ENCODE data around the gene FOXN3. TPM values are rescaled to one million over a fixed set of nuclear protein-coding genes. Genes with fewer than 3 reads are reported as not detected.

FOXN3 gene
- polyA plus RNA-seq, 2 of the 4 experiments (the other 2 are of a cell fraction), result 6.0 to 6.4 TPM

- ATAC-seq, result no peak
- CTCF ChIA-PET, result interaction anchor here (1.0 kb wide), 1 partner anchor 19 kb away, joined by 3 read pairs; no protein-coding TSS in a partner anchor
- Histone ChIP-seq H3K4me2 (no peak overlapping the region), H3K4me3 (no peak overlapping the region), H3K9me3 (no peaks in the 10 kb centered on the region), H3K27ac (no peak overlapping the region), H3K4me1 (0 out of 3 replicates have a peak, but pooled peaks cover 3% of the 10 kb centered on the region)
- no peak for DNase-seq (ENCODE audit: low read depth in 1 of 2, low spot score in 1 of 2)
- FAIRE-seq, result no peak
- no peak for TF ChIP-seq MAFK (IDR thresholded peaks at IDR 0.05; ENCODE audit: partially characterized antibody)
- 47% methylated on average over 3 of the region's 3 CpGs for WGBS (ENCODE audit: missing lambda C conversion rate)
- POLR2A ChIA-PET, result no interaction called here
Measured at GRCh38 chr14:89247457-89248122, 169.4 kb downstream of the FOXN3 start.

- no peak overlapping the region for H3K27ac ChIP-seq
- no peak overlapping the region for H3K4me3 ChIP-seq
- no peak for DNase-seq (ENCODE audit: low read depth in 1 of 2, low spot score in 1 of 2)
- no peak for ATAC-seq
- ChIA-PET CTCF (interaction anchor here (0.6 kb wide), 1 partner anchor 69 kb away, joined by 3 read pairs; no protein-coding TSS in a partner anchor), POLR2A (no interaction called here)
- 0 out of 3 replicates have a peak, but pooled peaks cover 3% of the 10 kb centered on the region for H3K4me1 ChIP-seq
- no peak overlapping the region for H3K4me2 ChIP-seq
- no peak for TF ChIP-seq FOSL2 (IDR thresholded peaks at IDR 0.05)
- no peak for TF ChIP-seq FOSL2 (CRISPR knock-in tag; IDR thresholded peaks at IDR 0.05)
- no peak for TF ChIP-seq MAFK (IDR thresholded peaks at IDR 0.05; ENCODE audit: partially characterized antibody)
- TF ChIP-seq TFCP2L1 (CRISPR knock-in tag; IDR thresholded peaks at IDR 0.05), result no peak
- no peak for TF ChIP-seq ZC3H11A (IDR thresholded peaks at IDR 0.05)
- TF ChIP-seq ATOH8 (CRISPR knock-in tag; IDR thresholded peaks at IDR 0.05; ENCODE audit: low read depth), result no peak
- no peak for TF ChIP-seq EHMT2 (IDR thresholded peaks at IDR 0.05; ENCODE audit: low read depth)
- TF ChIP-seq JUN (IDR thresholded peaks at IDR 0.05), result no peak
- no peak for TF ChIP-seq HOXB5 (CRISPR knock-in tag; IDR thresholded peaks at IDR 0.05)
- no peak for TF ChIP-seq MYC (IDR thresholded peaks at IDR 0.05; ENCODE audit: borderline replicate concordance, low read length)
- no peak for TF ChIP-seq HOXB13 (CRISPR knock-in tag; IDR thresholded peaks at IDR 0.05; ENCODE audit: low read depth)
- no peak for TF ChIP-seq RNF2 (IDR thresholded peaks at IDR 0.05; ENCODE audit: borderline replicate concordance, low read depth)
- no peak for TF ChIP-seq KDM5A (IDR thresholded peaks at IDR 0.05)
- no peak for FAIRE-seq
- no peaks in the 10 kb centered on the region for H3K9me3 ChIP-seq
- 87% methylated on average over 8 of the region's 8 CpGs for WGBS (ENCODE audit: missing lambda C conversion rate)
Measured at GRCh38 chr14:89246290-89246689, 170.7 kb downstream of the FOXN3 start.

GRCh38 chr14:89245802-89246201 is 171.2 kb downstream of the FOXN3 start:
- ChIA-PET CTCF (interaction anchor here (0.6 kb wide), 1 partner anchor 69 kb away, joined by 3 read pairs; no protein-coding TSS in a partner anchor), POLR2A (no interaction called here)
- no peak for FAIRE-seq
- TF ChIP-seq NPAS2 (CRISPR knock-in tag; IDR thresholded peaks at IDR 0.05; ENCODE audit: borderline replicate concordance) (no peak), HES2 (IDR thresholded peaks at IDR 0.05) (no peak), FOSL2 (IDR thresholded peaks at IDR 0.05) (no peak), FOSL2 (CRISPR knock-in tag; IDR thresholded peaks at IDR 0.05) (no peak), JUNB (IDR thresholded peaks at IDR 0.05) (no peak), CHD2 (IDR thresholded peaks at IDR 0.05; ENCODE audit: low read length, partially characterized antibody) (no peak), RARB (CRISPR knock-in tag; IDR thresholded peaks at IDR 0.05) (no peak), CBX8 (IDR thresholded peaks at IDR 0.05) (no peak), TP53 (CRISPR knock-in tag; IDR thresholded peaks at IDR 0.05) (no peak), FOXS1 (CRISPR knock-in tag; IDR thresholded peaks at IDR 0.05) (no peak), POLR2A (IDR thresholded peaks at IDR 0.05; ENCODE audit: low read length) (no peak), HEYL (CRISPR knock-in tag; IDR thresholded peaks at IDR 0.05) (no peak), BCL3 (IDR thresholded peaks at IDR 0.05) (no peak), RNF2 (IDR thresholded peaks at IDR 0.05; ENCODE audit: borderline replicate concordance, low read depth) (no peak), EP300 (IDR thresholded peaks at IDR 0.05) (no peak), HOXA7 (CRISPR knock-in tag; IDR thresholded peaks at IDR 0.05) (no peak), CHD4 (IDR thresholded peaks at IDR 0.05; ENCODE audit: borderline replicate concordance) (no peak), E2F6 (IDR thresholded peaks at IDR 0.05; ENCODE audit: borderline replicate concordance, low read depth) (no peak)
- no peak overlapping the region for H3K4me2 ChIP-seq
- WGBS (ENCODE audit: missing lambda C conversion rate), result 63% methylated on average over 9 of the region's 9 CpGs
- no peak overlapping the region for H3K27ac ChIP-seq
- no peak for ATAC-seq
- no peak overlapping the region for H3K4me3 ChIP-seq
- no peaks in the 10 kb centered on the region for H3K9me3 ChIP-seq
- H3K4me1 ChIP-seq, result 0 out of 3 replicates have a peak, but pooled peaks cover 3% of the 10 kb centered on the region
- DNase-seq (ENCODE audit: low read depth in 1 of 2, low spot score in 1 of 2), result no peak
